GM12874 (cell line): ENCODE data around the gene LRIG2.

Experiments
- CTCF ChIP-seq: IDR thresholded peaks from 2 replicates; pipeline ENCODE4 v1.5.1; 2011; ENCODE audit warnings: low read depth, mild to moderate bottlenecking, control low read depth, low read length, moderate library complexity; ENCODE audit not compliant: insufficient read depth

Gene LRIG2

GRCh38 chr1:113096493-113096892 lies 23.5 kb downstream of the LRIG2 start:
- TF ChIP-seq CTCF, result no peak

DNA sequence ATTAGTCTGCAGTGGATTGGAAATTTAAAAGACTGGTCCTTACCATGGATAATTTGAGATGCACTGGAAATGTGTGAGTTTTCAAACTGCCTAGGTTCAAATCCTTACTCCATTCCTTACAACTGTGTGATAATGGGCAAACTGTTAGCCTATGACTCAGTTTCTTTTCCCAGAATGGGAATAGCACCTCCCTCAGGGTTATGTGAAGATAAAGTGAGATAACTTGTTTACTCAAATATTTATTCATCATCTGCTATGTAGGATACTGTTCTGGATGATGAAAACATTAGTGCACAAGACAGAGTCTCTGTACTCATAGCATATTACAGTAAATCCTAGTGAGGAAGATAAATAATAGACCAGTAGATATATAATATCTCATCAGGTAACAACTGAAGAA lies 28.6 kb downstream of the LRIG2 start:
- no peak for TF ChIP-seq CTCF

DNA sequence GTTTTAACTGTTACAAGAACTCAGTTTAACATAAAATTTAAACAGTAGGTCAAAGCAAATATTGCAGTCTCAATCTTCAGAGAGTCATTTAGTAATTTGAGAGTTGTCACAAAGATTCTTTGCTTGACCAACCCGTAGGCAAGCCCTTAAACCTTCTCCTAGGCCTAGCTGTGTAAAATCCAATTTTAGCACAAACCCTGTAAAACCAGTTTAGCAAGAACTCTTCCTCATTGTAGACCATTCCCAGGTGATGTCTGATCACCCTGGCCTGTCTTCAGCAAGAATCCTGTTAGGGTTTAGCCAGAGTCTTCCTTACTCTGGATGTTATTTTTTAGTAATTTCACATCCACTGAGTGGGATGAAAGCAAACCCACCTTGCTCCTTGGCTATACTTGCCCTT lies 30.1 kb downstream of the LRIG2 start:
- no peak for TF ChIP-seq CTCF

- TF ChIP-seq CTCF, result no peak
Measured at GRCh38 chr1:113103977-113104376, 31.0 kb downstream of the LRIG2 start.

DNA sequence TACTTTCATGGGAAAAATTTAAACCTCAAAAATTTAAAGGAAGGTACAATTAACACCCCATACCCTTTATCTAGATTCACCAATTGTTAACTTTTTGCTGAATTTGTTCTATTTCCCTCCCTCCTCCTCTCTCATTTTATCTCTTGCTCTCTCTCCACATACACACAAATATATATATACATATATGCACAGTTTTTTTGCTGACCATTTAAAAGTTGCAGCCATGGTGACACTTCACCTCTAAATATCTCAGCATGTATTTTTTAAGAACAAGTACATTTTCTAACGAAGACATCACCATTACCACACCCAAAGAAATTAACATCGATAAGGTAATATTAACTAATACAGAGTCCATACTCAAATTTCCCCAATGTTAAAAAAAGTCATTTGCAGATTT lies 33.9 kb downstream of the LRIG2 start:
- no peak for TF ChIP-seq CTCF

DNA sequence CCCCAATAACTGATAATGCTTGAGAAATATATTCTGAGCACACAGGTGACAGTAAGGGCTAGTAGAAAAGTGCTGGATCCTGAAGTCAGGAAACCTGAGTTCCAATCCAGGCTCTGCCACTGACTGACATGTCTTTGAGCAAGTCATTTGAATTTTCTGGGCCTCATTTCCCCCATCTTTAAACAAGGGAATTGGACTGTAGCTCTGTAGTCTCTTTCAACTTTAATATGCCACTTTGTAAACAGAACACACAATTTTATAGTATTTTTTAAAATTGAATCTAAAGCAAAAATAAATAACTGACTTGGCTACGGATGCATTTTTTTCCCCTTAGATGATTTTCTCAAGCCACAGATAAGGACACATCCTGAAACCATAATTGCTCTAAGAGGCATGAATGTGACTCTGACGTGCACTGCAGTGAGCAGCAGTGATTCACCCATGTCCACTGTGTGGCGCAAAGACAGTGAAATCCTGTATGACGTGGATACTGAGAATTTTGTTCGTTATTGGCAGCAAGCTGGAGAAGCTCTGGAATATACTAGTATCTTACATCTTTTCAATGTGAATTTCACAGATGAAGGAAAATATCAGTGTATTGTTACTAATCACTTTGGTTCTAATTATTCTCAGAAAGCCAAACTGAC lies 37.0 kb downstream of the LRIG2 start:
- no peak for TF ChIP-seq CTCF

DNA sequence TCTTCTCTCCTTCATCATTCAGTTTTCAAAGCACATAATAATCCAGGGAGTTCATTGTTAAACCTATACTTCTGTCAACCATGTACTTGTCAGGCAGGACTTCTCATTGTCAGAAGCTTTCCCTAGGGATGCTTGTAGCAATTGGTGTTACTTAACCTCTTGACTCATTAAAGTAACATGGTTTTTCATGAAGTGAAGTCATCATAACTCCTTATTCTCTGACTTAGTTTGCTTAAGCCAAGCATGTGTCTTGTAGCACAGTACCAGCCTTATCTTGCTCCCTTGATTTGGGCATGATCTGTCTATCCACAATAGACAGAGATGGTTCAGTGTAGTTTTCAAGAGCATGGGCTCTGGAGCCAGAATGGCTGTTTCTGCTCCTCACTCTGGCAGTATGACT lies 45.3 kb downstream of the LRIG2 start:
- TF ChIP-seq CTCF, result no peak

GRCh38 chr1:113123737-113124136 lies 50.7 kb downstream of the LRIG2 start:
- no peak for TF ChIP-seq CTCF
